ENCODE measurements around the gene ULK1.

DNA sequence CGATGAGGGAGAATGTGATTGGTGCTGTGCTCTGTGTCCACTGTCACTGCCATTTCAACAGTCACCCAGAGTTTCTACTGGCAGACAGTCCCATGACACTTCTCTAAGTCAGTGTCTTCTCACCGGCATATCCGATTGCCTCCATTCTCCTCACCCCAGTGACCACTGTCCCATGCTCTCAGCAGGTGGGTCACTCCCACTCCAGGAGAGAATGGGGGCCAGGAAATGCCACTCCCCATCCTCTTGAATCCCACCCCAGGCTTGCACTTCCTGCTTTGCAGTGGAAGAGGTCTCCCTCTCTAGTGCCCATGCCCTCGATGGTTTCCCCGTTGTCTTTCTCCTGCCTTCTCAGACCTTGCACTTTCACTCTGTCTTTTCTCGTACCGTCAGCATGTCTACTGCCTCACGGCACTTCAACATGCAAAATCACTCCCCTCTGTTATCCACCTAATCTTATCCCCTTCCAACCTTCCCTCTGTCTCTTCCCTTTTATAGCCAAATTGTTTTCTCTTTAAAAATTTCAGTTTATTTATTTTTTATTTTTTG is 53.1 kb downstream of the ULK1 start:
- TF ChIP-seq CTCF (IDR thresholded peaks at IDR 0.05) = no peak
- no peak for TF ChIP-seq EP300 (IDR thresholded peaks at IDR 0.05)

Data from ovary (tissue), 3 donors.